Measurements from ENCODE around the gene DNAH1. TPM values are rescaled to one million over a fixed set of nuclear protein-coding genes. Genes with fewer than 3 reads are reported as not detected.

Gene DNAH1
- total RNA-seq, 1 experiment from 2014 or later = 5.5 TPM

DNA sequence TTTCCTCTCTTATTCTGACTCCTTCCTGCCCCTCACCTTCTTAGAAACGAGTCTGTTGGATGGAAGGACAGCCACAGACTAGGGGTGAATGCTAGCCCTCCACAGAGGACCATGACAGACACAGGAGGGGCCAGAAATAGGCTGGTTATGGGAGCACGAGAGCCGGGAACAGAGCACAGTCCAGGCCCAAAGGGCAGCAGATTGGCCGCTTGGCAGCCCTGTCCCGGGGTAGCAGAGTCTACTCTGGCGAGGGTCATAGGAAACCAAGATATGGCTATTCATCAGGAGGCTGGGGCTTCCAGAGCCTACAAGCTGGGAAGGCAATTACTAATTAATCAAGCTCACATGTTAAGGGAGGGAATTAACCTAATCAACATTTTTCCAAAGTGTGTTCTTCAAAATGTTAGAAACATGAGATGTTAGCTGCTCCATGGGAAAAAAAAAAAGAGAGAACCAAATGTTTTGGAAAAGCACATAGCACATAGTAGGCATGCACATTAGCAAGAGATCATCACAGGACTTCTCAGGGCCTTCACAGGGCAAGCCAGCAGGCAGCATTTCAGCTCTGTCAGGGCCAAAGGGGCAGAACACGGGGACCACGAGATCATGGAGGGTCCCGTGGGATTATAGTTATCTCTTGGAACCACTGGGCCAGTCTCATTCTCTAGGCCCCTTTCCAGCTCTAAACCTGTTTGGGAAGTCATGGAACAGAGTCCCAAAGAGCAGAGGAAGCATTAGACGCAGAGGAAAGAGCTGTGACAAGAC lies 115.5 kb downstream of the DNAH1 start:
- TF ChIP-seq, protein P1, sequence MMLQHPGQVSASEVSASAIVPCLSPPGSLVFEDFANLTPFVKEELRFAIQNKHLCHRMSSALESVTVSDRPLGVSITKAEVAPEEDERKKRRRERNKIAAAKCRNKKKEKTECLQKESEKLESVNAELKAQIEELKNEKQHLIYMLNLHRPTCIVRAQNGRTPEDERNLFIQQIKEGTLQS (IDR thresholded peaks at IDR 0.05) = no peak
- TF ChIP-seq EZH2phosphoT487 (IDR thresholded peaks at IDR 0.05; ENCODE audit: borderline replicate concordance) (no peak), CBX3 (IDR thresholded peaks at IDR 0.05; ENCODE audit: low read depth) (no peak), ELF1 (IDR thresholded peaks at IDR 0.05; ENCODE audit: borderline replicate concordance, low read depth) (no peak)
- ChIA-PET CTCF (interaction anchor here (1.5 kb wide), 1 partner anchor 15 kb away, joined by 4 read pairs; no protein-coding TSS in a partner anchor), POLR2A (no interaction called here), RAD21 (ENCODE audit: low non-redundant PET in 1 of 2, low total read pairs in 2 of 2, uncharacterized antibody in 2 of 2, unreplicated experiment in 2 of 2) (no interaction called here)
- intact Hi-C loops (cut with micrococcal nuclease) = no loop called here
- H3K9ac ChIP-seq (ENCODE audit: low read length) = no peak overlapping the region
- H3K4me1 ChIP-seq (ENCODE audit: control insufficient read depth in 1 of 2, insufficient read depth in 2 of 2, low read length in 2 of 2) = no peaks in the 10 kb centered on the region
- H4K20me1 ChIP-seq (ENCODE audit: insufficient read depth) = no peaks in the 10 kb centered on the region
- H2AFZ ChIP-seq (ENCODE audit: low read depth, low read length, poor library complexity, severe bottlenecking) = no peak overlapping the region
- H3K36me3 ChIP-seq (ENCODE audit: control insufficient read depth in 1 of 2, insufficient read depth in 2 of 2, low read length in 2 of 2) = no peaks in the 10 kb centered on the region
- DNase-seq (ENCODE audit: low read depth, low spot score) (no peak), ATAC-seq (no peak)
- no peak overlapping the region for H3K4me3 ChIP-seq (replicated peaks in 1 of 2; ENCODE audit: low read depth in 1 of 2, low read length in 2 of 2)
- no peak overlapping the region for H3K27ac ChIP-seq (ENCODE audit: low read depth, low read length)
- H3K9me2 ChIP-seq (ENCODE audit: insufficient read depth) = no peaks in the 10 kb centered on the region
- no TSS peak for BruUV-seq (replicated peaks)
- H3K79me2 ChIP-seq (ENCODE audit: insufficient read depth, low read length) = no peaks in the 10 kb centered on the region
- no peaks in the 10 kb centered on the region for H3K9me3 ChIP-seq (ENCODE audit: control insufficient read depth in 1 of 2, insufficient read depth in 1 of 2, low read depth in 1 of 2, low read length in 2 of 2)
- no peaks in the 10 kb centered on the region for H3K27me3 ChIP-seq (ENCODE audit: insufficient read depth, low read length)
- no peak overlapping the region for H3K4me2 ChIP-seq (ENCODE audit: low read length)

DNA sequence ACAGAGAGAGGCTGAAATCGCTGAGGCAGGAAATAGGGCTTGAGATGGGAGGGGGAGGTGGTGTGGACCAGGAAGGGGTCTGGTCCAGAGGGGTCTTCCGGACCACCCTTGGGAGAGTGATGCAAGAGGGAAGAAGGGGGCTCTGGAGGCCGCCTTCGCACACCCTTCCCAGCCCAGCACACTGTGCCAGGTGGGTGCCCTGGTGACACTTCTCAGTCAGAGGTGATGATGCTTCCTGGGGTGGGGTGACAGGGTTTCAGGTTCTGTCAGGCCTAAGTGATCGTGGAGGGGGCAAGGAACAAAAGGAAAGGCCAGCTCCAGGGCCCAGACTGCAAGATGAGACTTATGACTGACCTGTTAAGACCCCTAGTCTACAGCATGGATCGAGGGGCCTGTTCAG lies 116.1 kb downstream of the DNAH1 start:
- no TSS peak for BruUV-seq (replicated peaks)
- TF ChIP-seq, protein P1 (IDR thresholded peaks at IDR 0.05) = no peak
- TF ChIP-seq, protein P2, sequence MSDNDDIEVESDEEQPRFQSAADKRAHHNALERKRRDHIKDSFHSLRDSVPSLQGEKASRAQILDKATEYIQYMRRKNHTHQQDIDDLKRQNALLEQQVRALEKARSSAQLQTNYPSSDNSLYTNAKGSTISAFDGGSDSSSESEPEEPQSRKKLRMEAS (IDR thresholded peaks at IDR 0.05) = no peak
- no peak for TF ChIP-seq TCF7L2 (IDR thresholded peaks at IDR 0.05; ENCODE audit: borderline replicate concordance, extremely low read depth, insufficient read depth, insufficient read length)
- TF ChIP-seq ZFX (IDR thresholded peaks at IDR 0.05) = no peak
- Histone ChIP-seq H3K27ac (ENCODE audit: low read depth, low read length) (no peak overlapping the region), H4K20me1 (ENCODE audit: insufficient read depth) (no peaks in the 10 kb centered on the region), H2AFZ (ENCODE audit: low read depth, low read length, poor library complexity, severe bottlenecking) (no peak overlapping the region), H3K4me3 (replicated peaks in 1 of 2; ENCODE audit: low read depth in 1 of 2, low read length in 2 of 2) (no peak overlapping the region), H3K27me3 (ENCODE audit: insufficient read depth, low read length) (no peaks in the 10 kb centered on the region), H3K9ac (ENCODE audit: low read length) (no peak overlapping the region), H3K36me3 (ENCODE audit: control insufficient read depth in 1 of 2, insufficient read depth in 2 of 2, low read length in 2 of 2) (no peaks in the 10 kb centered on the region), H3K4me2 (ENCODE audit: low read length) (no peak overlapping the region), H3K79me2 (ENCODE audit: insufficient read depth, low read length) (no peaks in the 10 kb centered on the region), H3K9me3 (ENCODE audit: control insufficient read depth in 1 of 2, insufficient read depth in 1 of 2, low read depth in 1 of 2, low read length in 2 of 2) (no peaks in the 10 kb centered on the region), H3K9me2 (ENCODE audit: insufficient read depth) (no peaks in the 10 kb centered on the region), H3K4me1 (ENCODE audit: control insufficient read depth in 1 of 2, insufficient read depth in 2 of 2, low read length in 2 of 2) (no peaks in the 10 kb centered on the region)
- POLR2A ChIA-PET = no interaction called here
- CTCF ChIA-PET = interaction anchor here (1.5 kb wide), 1 partner anchor 14 kb away, joined by 4 read pairs; no protein-coding TSS in a partner anchor
- intact Hi-C loops (cut with micrococcal nuclease) = no loop called here
- DNase-seq (ENCODE audit: low read depth, low spot score) (no peak), ATAC-seq (no peak)
- RAD21 ChIA-PET (ENCODE audit: low non-redundant PET in 1 of 2, low total read pairs in 2 of 2, uncharacterized antibody in 2 of 2, unreplicated experiment in 2 of 2) = no interaction called here
